B cell (primary cell): ENCODE measurements around the gene ITFG1. TPM values are rescaled to one million over a fixed set of nuclear protein-coding genes. Genes with fewer than 3 reads are reported as not detected.

Experiments
- ATAC-seq: fragments of 200-7000 bp; cut with Tn5 transposase; one replicate; pipeline ENCODE4 v1.10.0; 2021; ENCODE audit warnings: low read depth, mild to moderate bottlenecking, moderate number of reproducible peaks, moderate library complexity
- CTCF ChIA-PET: fragments of 350-600 bp; sonication (Branson Sonifier 250); formaldehyde crosslinking; loops from one replicate; lab custom pipeline; 2021; ENCODE audit warnings: antibody characterized with exemption, inconsistent platforms; lab: Charles Lee
- POLR2A ChIA-PET: fragments of 350-600 bp; sonication (Branson Sonifier 250); formaldehyde crosslinking; loops from one replicate; lab custom pipeline; 2021; ENCODE audit warnings: antibody characterized with exemption; lab: Charles Lee
- DNase-seq: peaks from one replicate; pipeline ENCODE4 v3.0.0; 2013
- H2AFZ ChIP-seq: 2 replicates; pipeline ENCODE4 v1.6.1; 2012; ENCODE audit warnings: mild to moderate bottlenecking, low read depth, low read length; ENCODE audit not compliant: insufficient read depth, poor library complexity, severe bottlenecking
- H3K27ac ChIP-seq, 2 donors: 1 replicate in 1 of 2; 2 replicates in 1 of 2; pipeline ENCODE4 v1.5.1; 2012 to 2013; ENCODE audit warnings: low read length in 2 of 2, mild to moderate bottlenecking in 2 of 2, moderate library complexity in 1 of 2
- H3K27me3 ChIP-seq, 4 experiments: fragments of 200-600 bp in 1 of 4; sonication (generic) in 1 of 4; replicated peaks in 1 of 4; 1 replicate in 2 of 4; 2 replicates in 2 of 4; pipeline versions ENCODE4 v1.6.1 to v1.7.0; 2013 to 2016; ENCODE audit warnings: low read length in 3 of 4, mild to moderate bottlenecking in 2 of 4, mixed read lengths in 1 of 4, moderate library complexity in 1 of 4; ENCODE audit not compliant: insufficient read depth in 4 of 4, control insufficient read depth in 3 of 4; ENCODE audit errors: control extremely low read depth in 1 of 4
- H3K36me3 ChIP-seq, 2 experiments: replicated peaks in 1 of 2; 1 replicate in 1 of 2; 2 replicates in 1 of 2; pipeline versions ENCODE4 v1.6.1 to v1.7.1; 2013; ENCODE audit warnings: low read length in 1 of 2; ENCODE audit not compliant: insufficient read depth in 2 of 2, control insufficient read depth in 1 of 2; ENCODE audit errors: control extremely low read depth in 1 of 2, extremely low read depth in 1 of 2
- H3K4me1 ChIP-seq, 2 donors: fragments of 200-600 bp in 1 of 2; sonication (generic) in 1 of 2; 1 replicate in 1 of 2; 2 replicates in 1 of 2; pipeline versions ENCODE4 v1.5.1 to v1.6.1; 2013 to 2017; ENCODE audit warnings: low read length in 2 of 2; ENCODE audit not compliant: control insufficient read depth in 2 of 2, insufficient read depth in 2 of 2
- H3K4me2 ChIP-seq: replicated peaks from 2 replicates; pipeline ENCODE3; 2012; ENCODE audit warnings: mild to moderate bottlenecking, low read depth, low read length; ENCODE audit not compliant: poor library complexity, severe bottlenecking
- H3K4me3 ChIP-seq, 5 experiments: fragments of 200-600 bp in 1 of 5; sonication (generic) in 1 of 5; 1 replicate in 3 of 5; 2 replicates in 2 of 5; pipeline versions ENCODE4 v1.5.1 to v1.7.0; 2011 to 2016; ENCODE audit warnings: low read length in 4 of 5, mild to moderate bottlenecking in 4 of 5, low read depth in 2 of 5, control low read depth in 1 of 5, moderate library complexity in 1 of 5; ENCODE audit not compliant: insufficient read depth in 1 of 5; ENCODE audit errors: control extremely low read depth in 1 of 5, extremely low read depth in 1 of 5
- H3K79me2 ChIP-seq: fragments of 200-600 bp; sonication (generic); one replicate; pipeline ENCODE4 v1.6.0; 2016; ENCODE audit warnings: low read length; ENCODE audit not compliant: control insufficient read depth, insufficient read depth
- H3K9ac ChIP-seq: fragments of 200-600 bp; sonication (generic); 2 replicates; pipeline ENCODE4 v1.6.1; 2017; ENCODE audit warnings: mild to moderate bottlenecking, low read length, moderate library complexity
- H3K9me3 ChIP-seq, 3 donors: one replicate each; pipeline versions ENCODE4 v1.6.1 to v1.7.1; 2013; ENCODE audit warnings: low read length in 2 of 3; ENCODE audit not compliant: control insufficient read depth in 2 of 3, insufficient read depth in 1 of 3; ENCODE audit errors: control extremely low read depth in 1 of 3
- H4K20me1 ChIP-seq: 2 replicates; pipeline ENCODE4 v1.6.0; 2012; ENCODE audit warnings: mild to moderate bottlenecking, low read length; ENCODE audit not compliant: insufficient read depth, control insufficient read depth, poor library complexity, severe bottlenecking
- H3K27ac Mint-ChIP-seq: one replicate; pipeline ENCODE4 v1.8.0; 2021; ENCODE audit warnings: mixed read lengths
- H3K27me3 Mint-ChIP-seq: one replicate; pipeline ENCODE4 v1.8.0; 2021; ENCODE audit warnings: mixed read lengths
- H3K4me1 Mint-ChIP-seq: one replicate; pipeline ENCODE4 v1.8.0; 2021; ENCODE audit warnings: mixed read lengths
- H3K4me3 Mint-ChIP-seq: one replicate; pipeline ENCODE4 v1.8.0; 2021; ENCODE audit warnings: mixed read lengths
- H3K9me3 Mint-ChIP-seq: one replicate; pipeline ENCODE4 v1.8.0; 2022; ENCODE audit warnings: mixed read lengths; ENCODE audit not compliant: insufficient read depth
- EZH2 ChIP-seq: IDR thresholded peaks from 2 replicates; pipeline ENCODE4 v1.6.1; 2012; ENCODE audit warnings: borderline replicate concordance, low read depth, mild to moderate bottlenecking, moderate library complexity, low read length; ENCODE audit not compliant: insufficient read depth, poor library complexity, severe bottlenecking
- WGBS: methylation state at CpG from one replicate; pipeline ENCODE4 v1.1.5; 2013; ENCODE audit warnings: missing lambda C conversion rate; ENCODE audit not compliant: insufficient coverage; 5-methylcytosine and 5-hydroxymethylcytosine counted together
- intact Hi-C: fragments of 100-400 bp; cut with micrococcal nuclease; formaldehyde crosslinking; loops from one replicate; pipeline ENCODE4 v1.10.0; 2022
- polyA plus RNA-seq: library from polyadenylated mRNA; depleted of rRNA; stranded (reverse); fragments of >200 nt; gene quantifications from 2 replicates; pipeline ENCODE4 v1.2.3, GENCODE V29; 2012
- total RNA-seq, 2 donors: library from RNA; stranded (reverse); fragments of 120-200 nt in 1 of 2; gene quantifications; 1 replicate in 1 of 2; 2 replicates in 1 of 2; pipeline versions ENCODE4 v1.2.3 to v1.2.4, GENCODE V29; 2013 to 2022
- TF ChIP-seq, protein P1 (sequence below): fragments of 200-600 bp; IDR thresholded peaks from one replicate; pipeline ENCODE4 v1.8.0; 2022; ENCODE audit warnings: antibody characterized with exemption, mild to moderate bottlenecking

ITFG1 gene
- total and polyA plus RNA-seq, 2 donors (not counting 1 experiment from before 2014, with no cell fraction given): 9.7 to 40.4 TPM

- Mint-ChIP-seq H3K27ac (no peak overlapping the region), H3K4me3 (no peak overlapping the region), H3K27me3 (no peaks in the 10 kb centered on the region), H3K4me1 (peaks cover 4% of the 10 kb centered on the region), H3K9me3 (no peaks in the 10 kb centered on the region)
- ChIA-PET CTCF (interaction anchor here (0.9 kb wide), 1 partner anchor 12 kb away, joined by 3 read pairs; no protein-coding TSS in a partner anchor), POLR2A (no interaction called here)
- Histone ChIP-seq H3K9me3 (no peaks in the 10 kb centered on the region), H3K4me2 (no peak overlapping the region), H4K20me1 (no peaks in the 10 kb centered on the region), H3K4me3 (no peak overlapping the region), H3K27me3 (no peaks in the 10 kb centered on the region), H3K79me2 (peaks cover 25% of the 10 kb centered on the region), H2AFZ (no peak overlapping the region), H3K27ac (no peak overlapping the region), H3K4me1 (no peaks in the 10 kb centered on the region), H3K36me3 (peaks cover 17 to 50% of the 10 kb centered on the region in 2 experiments), H3K9ac (no peak overlapping the region)
- TF ChIP-seq, protein P1, sequence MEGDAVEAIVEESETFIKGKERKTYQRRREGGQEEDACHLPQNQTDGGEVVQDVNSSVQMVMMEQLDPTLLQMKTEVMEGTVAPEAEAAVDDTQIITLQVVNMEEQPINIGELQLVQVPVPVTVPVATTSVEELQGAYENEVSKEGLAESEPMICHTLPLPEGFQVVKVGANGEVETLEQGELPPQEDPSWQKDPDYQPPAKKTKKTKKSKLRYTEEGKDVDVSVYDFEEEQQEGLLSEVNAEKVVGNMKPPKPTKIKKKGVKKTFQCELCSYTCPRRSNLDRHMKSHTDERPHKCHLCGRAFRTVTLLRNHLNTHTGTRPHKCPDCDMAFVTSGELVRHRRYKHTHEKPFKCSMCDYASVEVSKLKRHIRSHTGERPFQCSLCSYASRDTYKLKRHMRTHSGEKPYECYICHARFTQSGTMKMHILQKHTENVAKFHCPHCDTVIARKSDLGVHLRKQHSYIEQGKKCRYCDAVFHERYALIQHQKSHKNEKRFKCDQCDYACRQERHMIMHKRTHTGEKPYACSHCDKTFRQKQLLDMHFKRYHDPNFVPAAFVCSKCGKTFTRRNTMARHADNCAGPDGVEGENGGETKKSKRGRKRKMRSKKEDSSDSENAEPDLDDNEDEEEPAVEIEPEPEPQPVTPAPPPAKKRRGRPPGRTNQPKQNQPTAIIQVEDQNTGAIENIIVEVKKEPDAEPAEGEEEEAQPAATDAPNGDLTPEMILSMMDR: no peak
- TF ChIP-seq EZH2: no peak
- no CpG with 5 or more reads among the region's 3 CpGs for WGBS
- intact Hi-C loops: no loop called here
- ATAC-seq (no peak), DNase-seq (no peak)
Observed at GRCh38 chr16:47449788-47450187, 11.1 kb downstream of the ITFG1 start.

- intact Hi-C loops: no loop called here
- H3K4me1 ChIP-seq: no peaks in the 10 kb centered on the region
Observed at GRCh38 chr16:47448830-47449575, 11.9 kb downstream of the ITFG1 start.

More at GRCh38 chr16:47448830-47449575, 11.9 kb downstream of the ITFG1 start:
- H3K9me3 ChIP-seq: no peaks in the 10 kb centered on the region
- TF ChIP-seq, protein P1: no peak
- no peak for TF ChIP-seq EZH2
- ATAC-seq (no peak), DNase-seq (no peak)
- POLR2A ChIA-PET: no interaction called here
- H3K27ac ChIP-seq: no peak overlapping the region
- Mint-ChIP-seq H3K4me3 (no peak overlapping the region), H3K27me3 (no peaks in the 10 kb centered on the region), H3K4me1 (peaks cover 4% of the 10 kb centered on the region), H3K27ac (no peak overlapping the region), H3K9me3 (no peaks in the 10 kb centered on the region)
- H3K27me3 ChIP-seq: no peaks in the 10 kb centered on the region
- H3K4me2 ChIP-seq: no peak overlapping the region
- H3K4me3 ChIP-seq: no peak overlapping the region
- no peak overlapping the region for H2AFZ ChIP-seq
- H3K79me2 ChIP-seq: peaks cover 20% of the 10 kb centered on the region
- H4K20me1 ChIP-seq: no peaks in the 10 kb centered on the region
- CTCF ChIA-PET: interaction anchor here (0.9 kb wide), 1 partner anchor 12 kb away, joined by 3 read pairs; no protein-coding TSS in a partner anchor
- no CpG with 5 or more reads among the region's 3 CpGs for WGBS
- H3K9ac ChIP-seq: no peak overlapping the region
- peaks cover 12 to 51% of the 10 kb centered on the region in 2 experiments for H3K36me3 ChIP-seq
